Measurements from ENCODE around the gene MYH6. TPM values are rescaled to one million over a fixed set of nuclear protein-coding genes. Genes with fewer than 3 reads are reported as not detected.
A peak's percentile ranks its signal among the peaks of the same experiment; 100 is the strongest.

The MYH6 gene
- total and polyA plus RNA-seq, 9 donors, result 0.66 to 7.2 (median 4.4) TPM

- no peak for DNase-seq
- H3K36me3 ChIP-seq (ENCODE audit: control insufficient read depth, insufficient read depth, low read length), result no peaks in the 10 kb centered on the region
- H3K4me3 ChIP-seq (ENCODE audit: low read length), result no peak overlapping the region
- H3K4me1 ChIP-seq (ENCODE audit: control insufficient read depth, insufficient read depth, low read length), result peaks cover 29% of the 10 kb centered on the region
- no peak overlapping the region for H3K27ac ChIP-seq (ENCODE audit: low read length)
- H3K27me3 ChIP-seq (ENCODE audit: control insufficient read depth, insufficient read depth, low read length), result peaks cover 8% of the 10 kb centered on the region
- WGBS (ENCODE audit: insufficient coverage), result 63% methylated on average over 3 of the region's 11 CpGs
- H3K9me3 ChIP-seq (replicated peaks; ENCODE audit: control insufficient read depth, low read depth, low read length), result no peaks in the 10 kb centered on the region
Observed at GRCh38 chr14:23377198-23377550, 30.9 kb downstream of the MYH6 start.

- Histone ChIP-seq H3K9me3 (replicated peaks; ENCODE audit: control insufficient read depth, low read depth, low read length) (no peaks in the 10 kb centered on the region), H3K27me3 (ENCODE audit: control insufficient read depth, insufficient read depth, low read length) (peaks cover 8% of the 10 kb centered on the region), H3K27ac (ENCODE audit: low read length) (peak within 1 kb of the TSS; percentile 7), H3K4me3 (ENCODE audit: low read length) (no peak within 1 kb of the TSS), H3K36me3 (ENCODE audit: control insufficient read depth, insufficient read depth, low read length) (no peaks in the 10 kb centered on the region), H3K4me1 (ENCODE audit: control insufficient read depth, insufficient read depth, low read length) (peaks cover 27% of the 10 kb centered on the region)
- peak; percentile 80 for DNase-seq
- 32% methylated on average over 9 of the region's 13 CpGs for WGBS (ENCODE audit: insufficient coverage)
Observed at GRCh38 chr14:23376482-23377197, 31.4 kb downstream of the MYH6 start, which contains the start of gene CMTM5. CMTM5 (plus strand) TSS chr14:23377046; CDS start chr14:23377252, 206 bp downstream.

GRCh38 chr14:23375527-23376251 is 32.4 kb downstream of the MYH6 start:
- WGBS (ENCODE audit: insufficient coverage), result 82% methylated on average over 21 of the region's 21 CpGs
- peaks cover 20% of the 10 kb centered on the region for H3K4me1 ChIP-seq (ENCODE audit: control insufficient read depth, insufficient read depth, low read length)
- peaks cover 9% of the 10 kb centered on the region for H3K27me3 ChIP-seq (ENCODE audit: control insufficient read depth, insufficient read depth, low read length)
- H3K4me3 ChIP-seq (ENCODE audit: low read length), result no peak overlapping the region
- H3K27ac ChIP-seq (ENCODE audit: low read length), result no peak overlapping the region
- H3K9me3 ChIP-seq (replicated peaks; ENCODE audit: control insufficient read depth, low read depth, low read length), result no peaks in the 10 kb centered on the region
- H3K36me3 ChIP-seq (ENCODE audit: control insufficient read depth, insufficient read depth, low read length), result no peaks in the 10 kb centered on the region
- no peak for DNase-seq

- Histone ChIP-seq H3K27me3 (ENCODE audit: control insufficient read depth, insufficient read depth, low read length) (peaks cover 9% of the 10 kb centered on the region), H3K9me3 (replicated peaks; ENCODE audit: control insufficient read depth, low read depth, low read length) (no peaks in the 10 kb centered on the region), H3K27ac (ENCODE audit: low read length) (no peak overlapping the region), H3K4me1 (ENCODE audit: control insufficient read depth, insufficient read depth, low read length) (peaks cover 11% of the 10 kb centered on the region), H3K4me3 (ENCODE audit: low read length) (no peak overlapping the region), H3K36me3 (ENCODE audit: control insufficient read depth, insufficient read depth, low read length) (no peaks in the 10 kb centered on the region)
- WGBS (ENCODE audit: insufficient coverage), result no CpG with 5 or more reads among the region's 3 CpGs
- DNase-seq, result no peak
Observed at GRCh38 chr14:23373041-23373440, 35.0 kb downstream of the MYH6 start.

GRCh38 chr14:23372509-23372908 is 35.6 kb downstream of the MYH6 start, which contains the start of gene IL25:
IL25 (plus strand) TSS chr14:23372809.
- H3K9me3 ChIP-seq (replicated peaks; ENCODE audit: control insufficient read depth, low read depth, low read length), result no peaks in the 10 kb centered on the region
- H3K27me3 ChIP-seq (ENCODE audit: control insufficient read depth, insufficient read depth, low read length), result peaks cover 13% of the 10 kb centered on the region
- DNase-seq, result no peak
- WGBS (ENCODE audit: insufficient coverage), result 71% methylated on average over 1 of the region's 2 CpGs
- H3K4me3 ChIP-seq (ENCODE audit: low read length), result no peak within 1 kb of the TSS
- peaks cover 12% of the 10 kb centered on the region for H3K4me1 ChIP-seq (ENCODE audit: control insufficient read depth, insufficient read depth, low read length)
- no peaks in the 10 kb centered on the region for H3K36me3 ChIP-seq (ENCODE audit: control insufficient read depth, insufficient read depth, low read length)
- H3K27ac ChIP-seq (ENCODE audit: low read length), result no peak within 1 kb of the TSS

GRCh38 chr14:23371865-23372264 is 36.2 kb downstream of the MYH6 start:
- no peak for DNase-seq
- Histone ChIP-seq H3K27me3 (ENCODE audit: control insufficient read depth, insufficient read depth, low read length) (peaks cover 12% of the 10 kb centered on the region), H3K27ac (ENCODE audit: low read length) (no peak overlapping the region), H3K36me3 (ENCODE audit: control insufficient read depth, insufficient read depth, low read length) (no peaks in the 10 kb centered on the region), H3K4me1 (ENCODE audit: control insufficient read depth, insufficient read depth, low read length) (peaks cover 13% of the 10 kb centered on the region), H3K4me3 (ENCODE audit: low read length) (no peak overlapping the region), H3K9me3 (replicated peaks; ENCODE audit: control insufficient read depth, low read depth, low read length) (no peaks in the 10 kb centered on the region)
- WGBS (ENCODE audit: insufficient coverage), result no CpG with 5 or more reads among the region's 1 CpG

GRCh38 chr14:23370221-23370620 is 37.9 kb downstream of the MYH6 start:
- WGBS (ENCODE audit: insufficient coverage), result 17% methylated on average over 1 of the region's 1 CpG
- H3K36me3 ChIP-seq (ENCODE audit: control insufficient read depth, insufficient read depth, low read length), result no peaks in the 10 kb centered on the region
- peaks cover 12% of the 10 kb centered on the region for H3K27me3 ChIP-seq (ENCODE audit: control insufficient read depth, insufficient read depth, low read length)
- no peaks in the 10 kb centered on the region for H3K9me3 ChIP-seq (replicated peaks; ENCODE audit: control insufficient read depth, low read depth, low read length)
- no peak overlapping the region for H3K4me3 ChIP-seq (ENCODE audit: low read length)
- no peak for DNase-seq
- H3K4me1 ChIP-seq (ENCODE audit: control insufficient read depth, insufficient read depth, low read length), result peaks cover 13% of the 10 kb centered on the region
- no peak overlapping the region for H3K27ac ChIP-seq (ENCODE audit: low read length)

GRCh38 chr14:23366426-23366921 is 41.6 kb downstream of the MYH6 start:
- H3K4me3 ChIP-seq (ENCODE audit: low read length), result peak overlapping the region; percentile 34
- H3K4me1 ChIP-seq (ENCODE audit: control insufficient read depth, insufficient read depth, low read length), result peaks cover 36% of the 10 kb centered on the region
- H3K9me3 ChIP-seq (replicated peaks; ENCODE audit: control insufficient read depth, low read depth, low read length), result no peaks in the 10 kb centered on the region
- H3K36me3 ChIP-seq (ENCODE audit: control insufficient read depth, insufficient read depth, low read length), result peaks cover 20% of the 10 kb centered on the region
- DNase-seq, result peak; percentile 90
- peak overlapping the region; percentile 96 for H3K27ac ChIP-seq (ENCODE audit: low read length)
- 3% methylated on average over 30 of the region's 34 CpGs for WGBS (ENCODE audit: insufficient coverage)
- peaks cover 24% of the 10 kb centered on the region for H3K27me3 ChIP-seq (ENCODE audit: control insufficient read depth, insufficient read depth, low read length)

GRCh38 chr14:23365732-23366425 is 42.2 kb downstream of the MYH6 start:
- H3K4me3 ChIP-seq (ENCODE audit: low read length), result peak overlapping the region; percentile 76
- peak overlapping the region; percentile 96 for H3K27ac ChIP-seq (ENCODE audit: low read length)
- peaks cover 24% of the 10 kb centered on the region for H3K27me3 ChIP-seq (ENCODE audit: control insufficient read depth, insufficient read depth, low read length)
- peaks cover 40% of the 10 kb centered on the region for H3K4me1 ChIP-seq (ENCODE audit: control insufficient read depth, insufficient read depth, low read length)
- peak; percentile 96 for DNase-seq
- H3K36me3 ChIP-seq (ENCODE audit: control insufficient read depth, insufficient read depth, low read length), result peaks cover 25% of the 10 kb centered on the region
- no peaks in the 10 kb centered on the region for H3K9me3 ChIP-seq (replicated peaks; ENCODE audit: control insufficient read depth, low read depth, low read length)
- 2% methylated on average over 29 of the region's 51 CpGs for WGBS (ENCODE audit: insufficient coverage)
